Gastroesophageal sphincter (tissue), 4 donors: ENCODE results near the gene ADGRG6. TPM values are rescaled to one million over a fixed set of nuclear protein-coding genes. Genes with fewer than 3 reads are reported as not detected.
A peak's percentile ranks its signal among the peaks of the same experiment; 100 is the strongest.

Experiments used
- ATAC-seq: fragments of 150-250 bp; one replicate; pipeline ENCODE4 v1.9.1; 2016; ENCODE audit warnings: mild to moderate bottlenecking, moderate library complexity
- H3K27ac ChIP-seq, 4 donors: fragments of 200-600 bp; sonication (generic) in 3 of 4; 1 replicate in 3 of 4; 2 replicates in 1 of 4; pipeline ENCODE4 v1.5.1; 2016 to 2019
- H3K27me3 ChIP-seq: fragments of 200-600 bp; sonication (generic); one replicate; pipeline ENCODE4 v1.5.1; 2019
- H3K36me3 ChIP-seq, 2 donors: fragments of 200-600 bp; sonication (generic); one replicate each; pipeline ENCODE4 v1.5.1; 2019; ENCODE audit warnings: control low read depth in 1 of 2
- H3K4me1 ChIP-seq, 3 donors: fragments of 200-600 bp; sonication (generic); 1 replicate in 2 of 3; 2 replicates in 1 of 3; pipeline ENCODE4 v1.5.1; 2016 to 2019; ENCODE audit warnings: control low read depth in 2 of 3
- H3K4me3 ChIP-seq, 2 donors: fragments of 200-600 bp; sonication (generic); one replicate each; pipeline ENCODE4 v1.5.1; 2019; ENCODE audit warnings: mild to moderate bottlenecking in 1 of 2, moderate library complexity in 1 of 2
- H3K9me3 ChIP-seq, 3 donors: fragments of 200-600 bp; sonication (generic); one replicate each; pipeline ENCODE4 v1.5.1; 2017 to 2019; ENCODE audit warnings: control low read depth in 2 of 3
- CTCF ChIP-seq, 4 experiments: fragments of 200-600 bp in 2 of 4; fragments of 450-650 bp in 2 of 4; sonication (generic) in 1 of 4; IDR thresholded peaks; one replicate each; pipeline ENCODE4 v1.5.1; 2017 to 2019; ENCODE audit warnings: antibody characterized with exemption in 4 of 4, mild to moderate bottlenecking in 2 of 4, moderate library complexity in 2 of 4
- EP300 ChIP-seq: sonication (generic); formaldehyde crosslinking; IDR thresholded peaks from one replicate; pipeline ENCODE4 v1.6.1; 2017; ENCODE audit warnings: antibody characterized with exemption, mild to moderate bottlenecking
- POLR2A ChIP-seq, 2 donors: fragments of 450-650 bp; IDR thresholded peaks; one replicate each; pipeline ENCODE4 v1.6.1; 2017; ENCODE audit warnings: antibody characterized with exemption in 2 of 2, mild to moderate bottlenecking in 2 of 2, moderate library complexity in 1 of 2
- POLR2AphosphoS5 ChIP-seq: sonication (generic); formaldehyde crosslinking; IDR thresholded peaks from one replicate; pipeline ENCODE4 v1.6.1; 2017; ENCODE audit warnings: antibody characterized with exemption
- WGBS, 2 donors: methylation state at CpG; one replicate each; pipeline ENCODE4 v1.1.5; 2018; ENCODE audit warnings: low coverage in 1 of 2; 5-methylcytosine and 5-hydroxymethylcytosine counted together
- total RNA-seq, 4 donors: library from RNA; depleted of rRNA; stranded (reverse); fragments of >200 nt; gene quantifications; one replicate each; pipeline ENCODE4 v1.1.0, GENCODE V29; 2016

Gene ADGRG6
- total RNA-seq, 4 donors from 2014 or later: 8.3 to 14.4 (median 11.4) TPM

DNA sequence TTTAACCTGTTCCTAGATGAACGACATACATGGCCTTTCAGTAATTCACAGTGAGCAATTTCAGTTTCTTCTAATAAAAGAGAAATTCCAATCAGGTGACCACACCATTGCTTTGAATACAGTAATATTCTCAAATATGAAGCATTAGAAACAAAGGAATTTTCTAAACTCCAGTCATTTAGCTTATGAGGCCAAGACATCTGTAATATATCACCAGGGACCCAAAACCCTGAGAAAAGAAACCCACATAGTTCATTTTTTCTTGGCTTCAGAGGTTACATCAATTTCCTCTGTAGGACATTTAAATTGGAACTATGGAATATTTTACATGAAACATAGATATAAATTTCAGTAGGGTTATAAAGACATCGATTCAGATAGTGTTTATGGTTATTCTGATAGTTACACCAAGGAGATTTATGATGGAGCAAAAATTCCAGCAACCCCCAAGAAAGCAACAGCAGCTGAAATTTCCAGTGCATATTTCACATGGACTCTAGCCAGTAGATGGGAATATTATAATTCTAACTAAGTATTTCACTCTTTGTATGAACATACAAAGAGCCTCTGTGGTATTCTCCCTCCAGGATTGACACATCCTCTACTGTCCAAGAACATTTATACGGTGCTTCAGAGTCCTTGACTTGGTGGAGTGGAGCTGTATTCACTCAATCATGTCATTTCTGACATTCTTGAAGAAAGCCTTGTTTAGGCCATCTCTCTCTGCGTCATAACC is 82.9 kb downstream of the ADGRG6 start:
- no peak for TF ChIP-seq POLR2A (IDR thresholded peaks at IDR 0.05)
- no peak for TF ChIP-seq CTCF (IDR thresholded peaks at IDR 0.05)
- TF ChIP-seq POLR2AphosphoS5: no peak
- no peak for TF ChIP-seq EP300
- Histone ChIP-seq H3K27ac (no peak overlapping the region), H3K27me3 (no peaks in the 10 kb centered on the region), H3K4me3 (no peak overlapping the region), H3K9me3 (no peaks in the 10 kb centered on the region), H3K36me3 (no peaks in the 10 kb centered on the region), H3K4me1 (no peaks in the 10 kb centered on the region)
- WGBS, 2 donors: 54 to 61% methylated on average over 3 to 4 of the region's 4 CpGs
- no peak for ATAC-seq

- WGBS, 2 donors: 84 to 87% methylated on average over 2 of the region's 2 CpGs
- TF ChIP-seq EP300: no peak
- Histone ChIP-seq H3K27me3 (no peaks in the 10 kb centered on the region), H3K27ac (no peak overlapping the region), H3K9me3 (no peaks in the 10 kb centered on the region), H3K4me3 (no peak overlapping the region), H3K36me3 (no peaks in the 10 kb centered on the region), H3K4me1 (no peaks in the 10 kb centered on the region)
- ATAC-seq: no peak
Measured at GRCh38 chr6:142385352-142385751, 83.5 kb downstream of the ADGRG6 start.

- WGBS, 2 donors: 100% methylated on average over 1 of the region's 4 CpGs; no CpG with 5 or more reads in 1 of the 2 donors
- Histone ChIP-seq H3K4me1 (no peaks in the 10 kb centered on the region), H3K36me3 (no peaks in the 10 kb centered on the region), H3K27me3 (no peaks in the 10 kb centered on the region), H3K4me3 (no peak overlapping the region), H3K9me3 (no peaks in the 10 kb centered on the region), H3K27ac (no peak overlapping the region)
- TF ChIP-seq POLR2AphosphoS5 (no peak), POLR2A (IDR thresholded peaks at IDR 0.05) (no peak), EP300 (no peak), CTCF (IDR thresholded peaks at IDR 0.05) (no peak)
- no peak for ATAC-seq
Measured at GRCh38 chr6:142386657-142387056, 84.8 kb downstream of the ADGRG6 start.

- ATAC-seq: peak; percentile 51
- no peak overlapping the region for H3K4me3 ChIP-seq
- H3K4me1 ChIP-seq: no peaks in the 10 kb centered on the region
- whole genome bisulfite sequencing, 2 donors: 24 to 31% methylated on average over 4 of the region's 4 CpGs
- H3K27me3 ChIP-seq: no peaks in the 10 kb centered on the region
- no peaks in the 10 kb centered on the region for H3K36me3 ChIP-seq
- TF ChIP-seq CTCF (IDR thresholded peaks at IDR 0.05): peak; percentile 13 to 54 (median 36)
- TF ChIP-seq POLR2A (IDR thresholded peaks at IDR 0.05): no peak
- no peaks in the 10 kb centered on the region for H3K9me3 ChIP-seq
- no peak overlapping the region for H3K27ac ChIP-seq
Measured at GRCh38 chr6:142387997-142388815, 86.4 kb downstream of the ADGRG6 start.

DNA sequence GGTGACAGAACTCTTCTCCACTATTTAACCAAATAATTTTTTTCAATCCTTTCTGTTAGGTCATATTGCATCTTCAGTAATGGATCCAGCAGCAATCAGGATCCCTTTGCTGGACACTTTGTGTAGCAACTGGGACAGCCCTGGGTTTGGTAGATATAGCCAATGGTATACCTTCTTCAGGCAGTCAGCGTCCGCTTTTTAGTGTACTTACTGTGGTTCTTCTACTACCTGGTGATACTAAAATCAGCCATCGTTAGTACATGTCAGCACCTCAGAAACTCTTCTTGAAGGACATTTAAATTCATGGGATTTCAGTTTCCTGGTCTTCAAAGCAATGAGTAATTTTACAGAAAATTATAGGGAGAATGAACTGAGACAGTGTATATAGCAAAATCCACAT is 93.5 kb downstream of the ADGRG6 start:
- no peaks in the 10 kb centered on the region for H3K4me1 ChIP-seq
- H3K9me3 ChIP-seq: no peaks in the 10 kb centered on the region
- no peaks in the 10 kb centered on the region for H3K36me3 ChIP-seq
- no peak overlapping the region for H3K27ac ChIP-seq
- no peak for ATAC-seq
- WGBS, 2 donors: 87 to 100% methylated on average over 1 to 3 of the region's 3 CpGs
- no peak for TF ChIP-seq EP300
- TF ChIP-seq POLR2AphosphoS5: no peak
- TF ChIP-seq CTCF (IDR thresholded peaks at IDR 0.05): no peak
- TF ChIP-seq POLR2A (IDR thresholded peaks at IDR 0.05): no peak
- H3K4me3 ChIP-seq: no peak overlapping the region
- no peaks in the 10 kb centered on the region for H3K27me3 ChIP-seq
